OCI-LY7 (cell line): Measurements from ENCODE around the gene HSD17B2. TPM values are rescaled to one million over a fixed set of nuclear protein-coding genes. Genes with fewer than 3 reads are reported as not detected.
"Not testable (repeated sequence)": the region's sequence is repeated elsewhere in the genome, so short reads cannot be mapped to it uniquely, and the experiment has no call there.

ENCODE experiments used
- BruUV-seq: library from RNA; stranded (reverse); fragments of 400-500 nt; replicated peaks from 2 replicates; lab custom pipeline; 2021; lab: Mats Ljungman, UMichigan
- CTCF ChIA-PET: fragments of 300-600 bp; sonication (Branson Sonifier 250); formaldehyde crosslinking; loops from one replicate; lab custom pipeline; 2022; ENCODE audit warnings: antibody characterized with exemption; ENCODE audit not compliant: unreplicated experiment; lab: Charles Lee
- POLR2A ChIA-PET: fragments of 300-600 bp; sonication (Branson Sonifier 250); formaldehyde crosslinking; loops from one replicate; lab custom pipeline; 2022; ENCODE audit warnings: antibody characterized with exemption; lab: Charles Lee
- DNase-seq: peaks from one replicate; pipeline ENCODE4 v3.0.0-alpha.2; 2015; ENCODE audit warnings: low spot score
- H2AFZ ChIP-seq: fragments of 200-600 bp; sonication (generic), shearing (Covaris generic); 2 replicates; pipeline ENCODE4 v1.6.1; 2014; ENCODE audit warnings: mild to moderate bottlenecking, antibody characterized with exemption, low read length, moderate library complexity
- H3K27ac ChIP-seq: fragments of 200-600 bp; sonication (generic); 2 replicates; pipeline ENCODE4 v1.5.1; 2014; ENCODE audit warnings: mixed run types, low read depth, mild to moderate bottlenecking, moderate library complexity, low read length, inconsistent platforms; ENCODE audit not compliant: poor library complexity, severe bottlenecking
- H3K36me3 ChIP-seq: fragments of 200-600 bp; sonication (generic); 2 replicates; pipeline ENCODE4 v1.6.1; 2014; ENCODE audit warnings: mild to moderate bottlenecking, antibody characterized with exemption, low read length, moderate library complexity, mixed read lengths; ENCODE audit not compliant: insufficient read depth
- H3K4me1 ChIP-seq: fragments of 200-600 bp; sonication (generic); 2 replicates; pipeline ENCODE4 v1.5.1; 2014; ENCODE audit warnings: mild to moderate bottlenecking, low read length; ENCODE audit not compliant: insufficient read depth, poor library complexity, severe bottlenecking
- H3K4me2 ChIP-seq: fragments of 200-600 bp; sonication (generic); 2 replicates; pipeline ENCODE4 v1.6.1; 2014; ENCODE audit warnings: mild to moderate bottlenecking, low read length
- H3K4me3 ChIP-seq: fragments of 200-600 bp; sonication (generic); 2 replicates; pipeline ENCODE4 v1.5.1; 2014; ENCODE audit warnings: mild to moderate bottlenecking, low read depth, low read length; ENCODE audit not compliant: poor library complexity, severe bottlenecking
- H3K79me2 ChIP-seq: fragments of 200-600 bp; sonication (generic); 2 replicates; pipeline ENCODE4 v1.6.1; 2016; ENCODE audit warnings: low read depth, mild to moderate bottlenecking, low read length, moderate library complexity, mixed read lengths; ENCODE audit not compliant: insufficient read depth
- H3K9me2 ChIP-seq: fragments of 200-600 bp; sonication (generic); 2 replicates; pipeline ENCODE4 v1.6.1; 2016; ENCODE audit warnings: mild to moderate bottlenecking, low read length, mixed read lengths; ENCODE audit not compliant: insufficient read depth
- H3K9me3 ChIP-seq: fragments of 200-600 bp; sonication (generic); 2 replicates; pipeline ENCODE4 v1.6.1; 2014; ENCODE audit warnings: mild to moderate bottlenecking, mixed run types, low read length, mixed read lengths
- H4K20me1 ChIP-seq: fragments of 200-600 bp; sonication (generic); 2 replicates; pipeline ENCODE4 v1.6.1; 2014; ENCODE audit warnings: mild to moderate bottlenecking, antibody characterized with exemption, low read length, moderate library complexity, mixed read lengths; ENCODE audit not compliant: insufficient read depth
- CTCF ChIP-seq: fragments of 200-600 bp; sonication (generic); conservative IDR thresholded peaks from 2 replicates; pipeline ENCODE4 v1.5.1; 2014; ENCODE audit warnings: mild to moderate bottlenecking, antibody characterized with exemption, low read length, moderate library complexity, mixed read lengths
- EZH2phosphoT487 ChIP-seq: fragments of 200-600 bp; sonication (generic); IDR thresholded peaks from 2 replicates; pipeline ENCODE4 v1.6.1; 2018; ENCODE audit warnings: low read depth, borderline replicate concordance, mild to moderate bottlenecking, mixed run types, antibody characterized with exemption, low read length, moderate library complexity, mixed read lengths
- intact Hi-C: fragments of 100-400 bp; cut with micrococcal nuclease; formaldehyde crosslinking; loops from one replicate; pipeline ENCODE4 v1.10.0; 2022; ENCODE audit not compliant: unreplicated experiment
- total RNA-seq, 2 experiments: library from RNA; depleted of rRNA in 1 of 2; stranded (reverse); fragments of >200 nt in 1 of 2; shearing (Covaris generic) in 1 of 2; gene quantifications; 2 replicates each; pipeline ENCODE4 v1.2.3, GENCODE V29; 2014 to 2022

The HSD17B2 gene
- total RNA-seq, 2 experiments from 2014 or later = not detected

GRCh38 chr16:82008957-82009592 is 26.0 kb upstream of the HSD17B2 start:
- Histone ChIP-seq H3K27ac (no peak overlapping the region), H4K20me1 (no peaks in the 10 kb centered on the region), H3K9me3 (0 out of 2 replicates have a peak, but pooled peaks cover 10% of the 10 kb centered on the region), H3K4me3 (no peak overlapping the region), H3K36me3 (no peaks in the 10 kb centered on the region), H3K4me2 (no peak overlapping the region), H2AFZ (no peak overlapping the region), H3K9me2 (no peaks in the 10 kb centered on the region), H3K79me2 (no peaks in the 10 kb centered on the region), H3K4me1 (no peaks in the 10 kb centered on the region)
- BruUV-seq = no TSS peak
- intact Hi-C loops = no loop called here
- peak; percentile 6 for DNase-seq
- ChIA-PET CTCF (no interaction called here), POLR2A (no interaction called here)
- TF ChIP-seq CTCF (no peak), EZH2phosphoT487 (no peak)

GRCh38 chr16:82009789-82010188 is 25.3 kb upstream of the HSD17B2 start:
- BruUV-seq, POLR2A ChIA-PET, H3K27ac ChIP-seq, H2AFZ ChIP-seq, H4K20me1 ChIP-seq, H3K36me3 ChIP-seq, H3K9me2 ChIP-seq, H3K4me2 ChIP-seq, DNase-seq, H3K79me2 ChIP-seq, H3K4me3 ChIP-seq, H3K4me1 ChIP-seq, CTCF ChIA-PET, intact Hi-C loops: not testable (repeated sequence)
- H3K9me3 ChIP-seq = 0 out of 2 replicates have a peak, but pooled peaks cover 10% of the 10 kb centered on the region

GRCh38 chr16:82010649-82011048 is 24.4 kb upstream of the HSD17B2 start:
- Histone ChIP-seq H3K4me2 (peak overlapping the region; percentile 45; the same call in 1 of the 2 replicates), H2AFZ (no peak overlapping the region), H4K20me1 (no peaks in the 10 kb centered on the region), H3K36me3 (no peaks in the 10 kb centered on the region), H3K27ac (no peak overlapping the region), H3K4me1 (no peaks in the 10 kb centered on the region), H3K4me3 (peak overlapping the region; percentile 17), H3K9me2 (no peaks in the 10 kb centered on the region), H3K9me3 (0 out of 2 replicates have a peak, but pooled peaks cover 10% of the 10 kb centered on the region), H3K79me2 (no peaks in the 10 kb centered on the region)
- intact Hi-C loops = no loop called here
- CTCF ChIA-PET = no interaction called here
- no peak for DNase-seq
- POLR2A ChIA-PET = no interaction called here
- TF ChIP-seq CTCF (no peak), EZH2phosphoT487 (no peak)
- BruUV-seq = no TSS peak
